ENCODE results near the gene PLEKHM3.

DNA sequence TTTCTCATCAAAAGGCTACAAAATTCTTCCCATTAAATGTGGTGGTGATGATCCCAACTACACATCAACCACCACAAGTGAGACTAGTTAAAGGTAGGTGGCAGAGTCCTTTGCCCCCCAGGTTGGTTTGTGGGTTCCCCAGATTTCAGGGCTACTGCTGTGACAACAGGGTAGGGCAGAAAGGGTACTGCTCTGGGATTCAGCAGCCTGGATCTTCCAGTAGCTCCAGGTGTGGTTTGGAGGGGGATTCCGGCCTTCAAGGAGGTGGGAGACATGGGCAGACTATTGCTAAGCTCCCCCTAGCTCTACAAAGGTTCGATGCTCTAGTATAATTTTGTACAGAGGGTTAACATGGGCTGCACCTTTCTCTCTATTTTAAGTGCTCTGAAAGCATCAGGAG is 180.7 kb downstream of the PLEKHM3 start:
- TF ChIP-seq POLR2A (IDR thresholded peaks at IDR 0.05; ENCODE audit: extremely low read depth, insufficient read length) (no peak), MYC (IDR thresholded peaks at IDR 0.05; ENCODE audit: low read depth, low read length) (no peak)
- TF ChIP-seq, protein P1, sequence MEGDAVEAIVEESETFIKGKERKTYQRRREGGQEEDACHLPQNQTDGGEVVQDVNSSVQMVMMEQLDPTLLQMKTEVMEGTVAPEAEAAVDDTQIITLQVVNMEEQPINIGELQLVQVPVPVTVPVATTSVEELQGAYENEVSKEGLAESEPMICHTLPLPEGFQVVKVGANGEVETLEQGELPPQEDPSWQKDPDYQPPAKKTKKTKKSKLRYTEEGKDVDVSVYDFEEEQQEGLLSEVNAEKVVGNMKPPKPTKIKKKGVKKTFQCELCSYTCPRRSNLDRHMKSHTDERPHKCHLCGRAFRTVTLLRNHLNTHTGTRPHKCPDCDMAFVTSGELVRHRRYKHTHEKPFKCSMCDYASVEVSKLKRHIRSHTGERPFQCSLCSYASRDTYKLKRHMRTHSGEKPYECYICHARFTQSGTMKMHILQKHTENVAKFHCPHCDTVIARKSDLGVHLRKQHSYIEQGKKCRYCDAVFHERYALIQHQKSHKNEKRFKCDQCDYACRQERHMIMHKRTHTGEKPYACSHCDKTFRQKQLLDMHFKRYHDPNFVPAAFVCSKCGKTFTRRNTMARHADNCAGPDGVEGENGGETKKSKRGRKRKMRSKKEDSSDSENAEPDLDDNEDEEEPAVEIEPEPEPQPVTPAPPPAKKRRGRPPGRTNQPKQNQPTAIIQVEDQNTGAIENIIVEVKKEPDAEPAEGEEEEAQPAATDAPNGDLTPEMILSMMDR (IDR thresholded peaks at IDR 0.05; ENCODE audit: low read depth, low read length) = no peak
- TF ChIP-seq, protein P2, sequence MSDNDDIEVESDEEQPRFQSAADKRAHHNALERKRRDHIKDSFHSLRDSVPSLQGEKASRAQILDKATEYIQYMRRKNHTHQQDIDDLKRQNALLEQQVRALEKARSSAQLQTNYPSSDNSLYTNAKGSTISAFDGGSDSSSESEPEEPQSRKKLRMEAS (IDR thresholded peaks at IDR 0.05; ENCODE audit: low read depth, low read length) = no peak
